ENCODE measurements around the gene NEDD4.

NEDD4 gene

GRCh38 chr15:55990516-55990915 is 2.9 kb downstream of the NEDD4 start:
- TF ChIP-seq CTCF (IDR thresholded peaks at IDR 0.05; ENCODE audit: insufficient read depth, low read length, missing control alignments) = no peak
- ChIA-PET CTCF (interaction anchor here (1.0 kb wide), 1 partner anchor 91 kb away, joined by 4 read pairs; no protein-coding TSS in a partner anchor), POLR2A (no interaction called here)
- H3K4me3 ChIP-seq (ENCODE audit: low read depth, low read length) = no peak overlapping the region
- DNase-seq (ENCODE audit: low read depth, low spot score) = no peak

GRCh38 chr15:55989383-55989782 is 4.0 kb downstream of the NEDD4 start:
- ChIA-PET POLR2A (no interaction called here), CTCF (interaction anchor here (1.0 to 1.1 kb wide), 2 partner anchors 66 to 90 kb away, joined by 3 to 4 read pairs; no protein-coding TSS in a partner anchor)
- H3K4me3 ChIP-seq (ENCODE audit: low read depth, low read length) = no peak overlapping the region
- TF ChIP-seq CTCF (IDR thresholded peaks at IDR 0.05; ENCODE audit: insufficient read depth, low read length, missing control alignments) = no peak
- no peak for DNase-seq (ENCODE audit: low read depth, low spot score)

GRCh38 chr15:55981582-55982249 is 11.7 kb downstream of the NEDD4 start:
- H3K4me3 ChIP-seq (ENCODE audit: low read depth, low read length) = no peak overlapping the region
- no peak for TF ChIP-seq CTCF (IDR thresholded peaks at IDR 0.05; ENCODE audit: insufficient read depth, low read length, missing control alignments)
- no peak for DNase-seq (ENCODE audit: low read depth, low spot score)
- ChIA-PET CTCF (interaction anchor here (0.6 to 1.5 kb wide), 2 partner anchors 9 to 12 kb away, joined by 3 to 9 read pairs; partner anchors contain the start of gene NEDD4), POLR2A (no interaction called here)

DNA sequence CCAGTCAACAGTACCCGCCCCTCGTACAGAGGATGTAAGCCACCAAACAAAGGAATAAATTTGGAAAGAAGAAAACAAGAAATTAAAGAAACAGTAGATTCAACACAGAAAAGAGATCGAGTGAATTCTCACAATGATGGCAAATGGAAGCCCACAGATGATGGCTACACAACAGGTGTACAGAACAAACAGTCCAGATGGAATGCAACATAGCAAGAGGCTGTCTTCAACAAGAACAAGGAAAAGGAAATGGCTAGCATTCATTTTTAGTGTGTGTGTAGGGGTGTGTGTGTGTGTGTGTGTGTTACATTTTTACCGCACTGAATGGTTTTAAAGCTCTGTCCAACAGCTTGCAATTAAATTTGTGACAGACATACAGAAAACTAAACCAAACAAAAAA is 12.9 kb downstream of the NEDD4 start:
- CTCF ChIA-PET = no interaction called here
- no peak for TF ChIP-seq CTCF (IDR thresholded peaks at IDR 0.05; ENCODE audit: insufficient read depth, low read length, missing control alignments)
- no peak for DNase-seq (ENCODE audit: low read depth, low spot score)
- H3K4me3 ChIP-seq (ENCODE audit: low read depth, low read length) = no peak overlapping the region
- POLR2A ChIA-PET = no interaction called here

DNA sequence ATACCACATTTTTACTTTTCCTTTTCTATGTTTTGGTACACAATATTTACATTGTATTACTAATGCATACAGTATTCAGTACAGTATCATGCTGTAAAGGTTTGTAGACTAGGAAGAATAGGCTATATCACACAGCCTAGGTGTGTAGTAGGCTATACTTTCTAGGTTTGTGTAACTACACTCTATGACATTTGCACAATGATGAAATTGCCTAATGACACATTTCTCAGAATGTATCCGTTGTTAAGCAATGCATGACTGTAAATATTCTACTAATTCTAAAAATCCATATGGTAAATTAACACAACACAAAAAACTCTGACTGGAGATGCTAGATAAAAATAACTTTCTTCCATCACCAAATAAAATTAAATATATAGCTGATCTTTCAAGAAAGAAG is 16.2 kb downstream of the NEDD4 start:
- no peak for DNase-seq (ENCODE audit: low read depth, low spot score)
- ChIA-PET CTCF (no interaction called here), POLR2A (no interaction called here)
- TF ChIP-seq CTCF (IDR thresholded peaks at IDR 0.05; ENCODE audit: insufficient read depth, low read length, missing control alignments) = no peak
- H3K4me3 ChIP-seq (ENCODE audit: low read depth, low read length) = no peak overlapping the region

GRCh38 chr15:55970286-55970685 is 23.1 kb downstream of the NEDD4 start:
- no peak for TF ChIP-seq CTCF (IDR thresholded peaks at IDR 0.05; ENCODE audit: insufficient read depth, low read length, missing control alignments)
- no peak for DNase-seq (ENCODE audit: low read depth, low spot score)
- CTCF ChIA-PET = no interaction called here
- POLR2A ChIA-PET = no interaction called here
- H3K4me3 ChIP-seq (ENCODE audit: low read depth, low read length) = no peak overlapping the region
